ENCODE data around the gene ZNF678. TPM values are rescaled to one million over a fixed set of nuclear protein-coding genes. Genes with fewer than 3 reads are reported as not detected.
"Not testable (repeated sequence)": the region's sequence is repeated elsewhere in the genome, so short reads cannot be mapped to it uniquely, and the experiment has no call there.

ZNF678 gene
- total and polyA plus RNA-seq, 2 of the 4 experiments (the other 2 are of a cell fraction), result 1.3 to 4.8 TPM

DNA sequence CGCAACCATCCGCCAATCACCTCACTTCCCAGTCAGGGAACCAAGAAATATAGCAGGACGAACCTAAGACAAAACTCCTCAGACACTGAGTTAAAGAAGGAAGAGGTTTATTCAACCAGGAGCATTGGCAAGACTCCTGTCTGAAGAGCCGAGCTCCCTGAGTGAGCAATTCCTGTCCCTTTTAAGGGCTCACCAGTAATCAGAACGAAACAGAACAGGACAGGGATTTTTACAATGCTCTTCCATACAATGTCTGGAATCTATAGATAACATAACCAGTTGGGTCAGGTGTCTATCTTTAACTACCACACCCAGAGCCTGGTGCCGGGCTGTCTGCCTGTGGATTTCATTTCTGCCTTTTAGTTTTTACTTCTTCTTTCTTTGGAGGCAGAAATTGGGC, 32.9 kb downstream of the ZNF678 start:
- dilution Hi-C loops (cut with HindIII; ENCODE audit: low sequenced_read_pairs, unreplicated experiment); H3K27me3 ChIP-seq (ENCODE audit: control insufficient read depth, insufficient read depth, low read length); in situ Hi-C loops (cut with MboI; ENCODE audit: low sequenced_read_pairs); BruUV-seq (replicated peaks); H4K20me1 ChIP-seq (ENCODE audit: insufficient read depth, low read length); intact Hi-C loops (cut with micrococcal nuclease); DNase-seq; H2AK9ac ChIP-seq (replicated peaks; ENCODE audit: low read depth, low read length, poor library complexity); H3K9me1 ChIP-seq (ENCODE audit: insufficient read depth, low read length); H2AFZ ChIP-seq (replicated peaks; ENCODE audit: low read length, poor library complexity); H3K4ac ChIP-seq (ENCODE audit: low read depth, low read length); H4K91ac ChIP-seq (ENCODE audit: insufficient read depth, low read depth, low read length); CTCF ChIA-PET; H4K8ac ChIP-seq (ENCODE audit: low read depth in 2 of 2, low read length in 2 of 2); H3K79me1 ChIP-seq (ENCODE audit: low read depth in 1 of 2, low read length in 2 of 2); H4K5ac ChIP-seq (ENCODE audit: low read depth, low read length); H3K27ac ChIP-seq (ENCODE audit: insufficient read depth, low read length); H3K36me3 ChIP-seq (ENCODE audit: control insufficient read depth, insufficient read depth, low read length); H2BK120ac ChIP-seq (ENCODE audit: low read depth, low read length); ATAC-seq (ENCODE audit: low read depth); H3K4me2 ChIP-seq (ENCODE audit: low read depth, low read length); H3K9me3 ChIP-seq (ENCODE audit: control insufficient read depth, insufficient read depth, low read length); H3K9ac ChIP-seq (ENCODE audit: low read depth, low read length); H3K18ac ChIP-seq (ENCODE audit: low read depth, low read length); H2BK5ac ChIP-seq (ENCODE audit: low read depth, low read length, poor library complexity, severe bottlenecking); H3K14ac ChIP-seq (replicated peaks; ENCODE audit: low read depth, low read length); H3K4me1 ChIP-seq (ENCODE audit: control insufficient read depth, insufficient read depth, low read length); H3K4me3 ChIP-seq (ENCODE audit: insufficient read depth, low read depth, low read length); H2AK5ac ChIP-seq (ENCODE audit: low read depth, low read length); H3K23ac ChIP-seq (ENCODE audit: low read depth, low read length); H2BK15ac ChIP-seq (ENCODE audit: low read depth, low read length); POLR2A ChIA-PET (ENCODE audit: unreplicated experiment); H3K56ac ChIP-seq (ENCODE audit: extremely low read depth, insufficient read depth, low read length); H2BK20ac ChIP-seq (ENCODE audit: low read depth, low read length): not testable (repeated sequence)
- no CpG with 5 or more reads among the region's 6 CpGs for WGBS, 2 experiments (ENCODE audit: extremely low coverage in 2 of 2, insufficient read length in 1 of 2)
